GM18520 (cell line): ENCODE data around the gene LAMB2.

Experiments
- ATAC-seq: cut with Tn5 transposase; IDR thresholded peaks from one replicate; pipeline ENCODE4 v1.9.1; 2021; ENCODE audit not compliant: unreplicated experiment

Gene LAMB2

GRCh38 chr3:49132437-49133225 is at the start of gene LAMB2:
TSS of gene LAMB2 (minus strand) at chr3:49133050. CDS start at chr3:49132867, 183 bp downstream.
- ATAC-seq: no peak

- ATAC-seq: no peak
Observed at GRCh38 chr3:49181351-49181750, 48.5 kb upstream of the LAMB2 start.

GRCh38 chr3:49180116-49180515 is 47.3 kb upstream of the LAMB2 start:
- no peak for ATAC-seq

GRCh38 chr3:49177073-49177472 is 44.2 kb upstream of the LAMB2 start:
- no peak for ATAC-seq

GRCh38 chr3:49175530-49175929 is 42.7 kb upstream of the LAMB2 start:
- ATAC-seq: no peak

- ATAC-seq: no peak
Observed at GRCh38 chr3:49174397-49174985, 41.6 kb upstream of the LAMB2 start.

- ATAC-seq: no peak
Observed at GRCh38 chr3:49173792-49174170, 40.9 kb upstream of the LAMB2 start.

GRCh38 chr3:49173116-49173791 is 40.4 kb upstream of the LAMB2 start:
- ATAC-seq: no peak

GRCh38 chr3:49172551-49173041 is 39.7 kb upstream of the LAMB2 start:
- ATAC-seq: no peak

- no peak for ATAC-seq
Observed at GRCh38 chr3:49171775-49172500, 39.1 kb upstream of the LAMB2 start.

GRCh38 chr3:49171119-49171774 is 38.4 kb upstream of the LAMB2 start, which contains the start of gene KLHDC8B:
TSS of gene KLHDC8B (plus strand) at chr3:49171598. CDS start at chr3:49172770, 1,172 bp downstream.
- no peak for ATAC-seq

GRCh38 chr3:49170744-49171118 is 37.9 kb upstream of the LAMB2 start:
- no peak for ATAC-seq

- ATAC-seq: no peak
Observed at GRCh38 chr3:49166752-49167556, 34.1 kb upstream of the LAMB2 start.

GRCh38 chr3:49165771-49166751 is 33.2 kb upstream of the LAMB2 start, which contains the start of gene CCDC71:
TSS of gene CCDC71 (minus strand) at chr3:49166331. CDS start at chr3:49164208, 2,123 bp downstream.
- no peak for ATAC-seq

GRCh38 chr3:49164983-49165720 is 32.3 kb upstream of the LAMB2 start:
- no peak for ATAC-seq

GRCh38 chr3:49163609-49164008 is 30.8 kb upstream of the LAMB2 start:
- ATAC-seq: no peak

GRCh38 chr3:49162751-49163419 is 30.0 kb upstream of the LAMB2 start:
- no peak for ATAC-seq
